ENCODE data around the gene PARD6G. TPM values are rescaled to one million over a fixed set of nuclear protein-coding genes. Genes with fewer than 3 reads are reported as not detected.

PARD6G gene
- total RNA-seq, 2 donors from 2014 or later, result 2.6 to 3.1 TPM

DNA sequence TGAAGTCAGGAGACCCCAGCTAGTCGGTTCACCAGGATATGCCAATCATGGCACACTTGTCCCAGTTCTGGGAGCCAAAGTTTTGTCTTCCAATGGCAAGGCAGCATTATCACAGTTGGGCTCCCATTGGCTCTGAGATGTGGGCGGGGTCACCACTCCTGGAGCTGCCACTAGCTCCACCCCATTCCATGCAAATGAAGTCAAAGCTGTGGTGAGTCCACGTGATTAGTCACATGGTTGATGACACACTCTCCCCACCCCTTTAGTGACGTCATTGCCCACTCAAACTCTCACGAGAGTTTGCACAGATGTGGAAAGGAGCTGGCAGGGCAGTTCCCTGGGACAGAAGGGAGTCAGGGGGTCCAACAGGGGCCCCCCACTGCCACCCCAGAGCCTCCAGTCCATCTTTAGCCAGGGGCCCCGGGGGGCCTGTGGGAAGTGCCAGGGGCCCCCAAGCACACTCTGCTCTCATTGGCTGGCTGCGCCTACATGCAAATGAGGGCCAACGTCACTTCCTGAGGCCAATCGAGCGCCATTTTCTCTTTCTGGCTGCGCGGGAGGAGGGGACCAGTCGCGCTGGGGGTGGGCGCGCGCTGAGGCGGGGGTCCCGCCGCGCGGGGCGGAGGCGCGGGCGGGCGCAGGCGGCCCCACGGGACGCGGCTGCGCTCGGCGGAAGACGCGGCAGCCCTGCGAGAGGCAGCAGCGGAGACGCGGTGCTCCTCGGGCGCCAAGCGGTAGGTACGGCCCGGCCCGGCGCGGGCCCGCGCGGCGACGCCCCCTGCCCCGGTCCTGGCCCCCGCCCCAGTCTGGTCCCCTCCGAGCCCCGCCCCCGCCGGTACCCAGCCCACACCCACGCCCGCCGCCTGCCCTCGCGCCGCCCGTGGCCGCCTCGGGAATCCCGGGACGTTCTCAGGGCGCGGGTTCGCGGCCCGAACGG is 138.3 kb downstream of the PARD6G start, which contains the start of gene ADNP2:
ADNP2 (plus strand) TSS at position 524 of the 937 bp plus-strand sequence. CDS start 8,281 bp downstream, outside the sequence.
- Histone ChIP-seq H3K27me3 (no peaks in the 10 kb centered on the region), H3K36me3 (replicated peaks in 1 of 2; ENCODE audit: insufficient read depth in 1 of 2, low read depth in 2 of 2) (no peaks in the 10 kb centered on the region), H3K27ac (peak within 1 kb of the TSS; percentile 80 to 91 (median 90)), H3K4me1 (peaks cover 24% of the 10 kb centered on the region), H3K4me3 (peak within 1 kb of the TSS; percentile 42 to 55), H3K9me3 (no peaks in the 10 kb centered on the region)
- ATAC-seq (peak; percentile 85), DNase-seq (peak; percentile 85 to 93 (median 88))
- peak in 2 of 3 donors; percentile 34 to 45 for TF ChIP-seq POLR2A (IDR thresholded peaks at IDR 0.05)
- TF ChIP-seq, protein P1, sequence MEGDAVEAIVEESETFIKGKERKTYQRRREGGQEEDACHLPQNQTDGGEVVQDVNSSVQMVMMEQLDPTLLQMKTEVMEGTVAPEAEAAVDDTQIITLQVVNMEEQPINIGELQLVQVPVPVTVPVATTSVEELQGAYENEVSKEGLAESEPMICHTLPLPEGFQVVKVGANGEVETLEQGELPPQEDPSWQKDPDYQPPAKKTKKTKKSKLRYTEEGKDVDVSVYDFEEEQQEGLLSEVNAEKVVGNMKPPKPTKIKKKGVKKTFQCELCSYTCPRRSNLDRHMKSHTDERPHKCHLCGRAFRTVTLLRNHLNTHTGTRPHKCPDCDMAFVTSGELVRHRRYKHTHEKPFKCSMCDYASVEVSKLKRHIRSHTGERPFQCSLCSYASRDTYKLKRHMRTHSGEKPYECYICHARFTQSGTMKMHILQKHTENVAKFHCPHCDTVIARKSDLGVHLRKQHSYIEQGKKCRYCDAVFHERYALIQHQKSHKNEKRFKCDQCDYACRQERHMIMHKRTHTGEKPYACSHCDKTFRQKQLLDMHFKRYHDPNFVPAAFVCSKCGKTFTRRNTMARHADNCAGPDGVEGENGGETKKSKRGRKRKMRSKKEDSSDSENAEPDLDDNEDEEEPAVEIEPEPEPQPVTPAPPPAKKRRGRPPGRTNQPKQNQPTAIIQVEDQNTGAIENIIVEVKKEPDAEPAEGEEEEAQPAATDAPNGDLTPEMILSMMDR (IDR thresholded peaks at IDR 0.05), result no peak
- intact Hi-C loops (cut with DNase I), result no loop called here
- WGBS, 2 donors, result 2 to 50% methylated on average over 2 to 54 of the region's 76 CpGs

DNA sequence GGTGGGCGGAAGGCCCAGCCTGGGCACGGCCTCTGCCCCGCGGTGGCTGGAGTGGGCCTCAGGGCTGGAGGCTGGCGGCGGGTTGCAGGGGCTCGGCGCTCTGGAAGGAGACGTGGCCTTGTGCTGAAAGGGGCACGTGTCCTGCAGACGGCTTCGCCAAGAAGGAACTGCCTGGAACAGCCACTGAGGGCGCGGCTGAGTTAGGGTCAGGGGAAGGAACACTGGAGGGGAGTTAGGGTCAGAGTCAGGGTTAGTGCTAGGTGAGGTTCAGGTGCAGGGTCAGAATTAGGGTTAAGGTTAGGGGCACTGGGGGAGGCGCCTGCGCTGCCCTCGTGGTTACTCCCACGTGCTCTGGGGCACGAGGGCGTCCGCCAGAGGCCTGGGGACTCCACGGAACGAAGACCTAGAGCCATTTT is 139.2 kb downstream of the PARD6G start:
- no peak for ATAC-seq
- H3K36me3 ChIP-seq (replicated peaks in 1 of 2; ENCODE audit: insufficient read depth in 1 of 2, low read depth in 2 of 2), result no peaks in the 10 kb centered on the region
- DNase-seq, result peak in 3 of 4 donors; percentile 17
- WGBS, 2 donors, result 91 to 94% methylated on average over 12 to 23 of the region's 23 CpGs
- peaks cover 20% of the 10 kb centered on the region for H3K4me1 ChIP-seq
- intact Hi-C loops (cut with DNase I), result no loop called here
- H3K4me3 ChIP-seq, result no peak overlapping the region
- peak overlapping the region in 3 of 4 donors; percentile 89 to 91 (median 91) for H3K27ac ChIP-seq
- TF ChIP-seq POLR2A (IDR thresholded peaks at IDR 0.05), result no peak
- TF ChIP-seq, protein P1 (IDR thresholded peaks at IDR 0.05), result no peak
- no peaks in the 10 kb centered on the region for H3K9me3 ChIP-seq
- no peaks in the 10 kb centered on the region for H3K27me3 ChIP-seq

DNA sequence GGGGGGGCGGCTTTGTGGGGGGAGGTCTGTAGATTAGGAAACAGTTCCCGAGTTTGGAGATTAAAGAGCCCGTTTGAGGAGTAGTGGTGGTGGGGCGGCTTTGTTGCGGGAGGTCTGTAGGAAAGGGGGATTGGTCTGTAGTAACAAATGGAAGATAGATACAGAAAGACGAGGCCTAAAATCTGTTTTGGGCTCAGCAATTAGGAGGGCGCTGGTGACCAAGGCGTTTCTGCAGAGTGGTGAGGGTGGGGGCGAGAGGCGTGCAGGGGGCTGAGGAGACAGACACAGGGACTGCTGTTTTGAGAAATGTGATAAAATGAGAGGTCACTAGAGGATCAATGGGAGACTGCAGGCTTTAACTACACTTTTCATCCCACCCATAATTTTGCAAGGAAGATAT is 139.9 kb downstream of the PARD6G start:
- WGBS, 2 donors, result 60 to 69% methylated on average over 10 of the region's 10 CpGs
- DNase-seq, result no peak
- no peak for ATAC-seq
- intact Hi-C loops (cut with DNase I), result no loop called here
- TF ChIP-seq, protein P1 (IDR thresholded peaks at IDR 0.05), result no peak
- TF ChIP-seq POLR2A (IDR thresholded peaks at IDR 0.05), result no peak
- peaks cover 16% of the 10 kb centered on the region for H3K4me1 ChIP-seq
- peak overlapping the region in 3 of 4 donors; percentile 2 to 91 (median 10) for H3K27ac ChIP-seq
- H3K4me3 ChIP-seq, result no peak overlapping the region
- H3K27me3 ChIP-seq, result no peaks in the 10 kb centered on the region
- no peaks in the 10 kb centered on the region for H3K36me3 ChIP-seq (replicated peaks in 1 of 2; ENCODE audit: insufficient read depth in 1 of 2, low read depth in 2 of 2)
- no peaks in the 10 kb centered on the region for H3K9me3 ChIP-seq

Other genes with a start within 250 kb of the PARD6G start
- gene RBFA, start 213.1 kb downstream of the PARD6G start, total RNA-seq, result 10 to 100 TPM in 1 of 2 donors, 1 to 10 TPM in 1; 9.9 to 16.6 TPM
- 1 to 10 TPM; 7.0 to 9.2 TPM for gene ADNP2, start 138.3 kb downstream of the PARD6G start, total RNA-seq

Measured in body of pancreas (tissue), 4 donors.